HG03354 (cell line): ENCODE results near the gene AK9.
"Not testable (repeated sequence)": the region's sequence is repeated elsewhere in the genome, so short reads cannot be mapped to it uniquely, and the experiment has no call there.

Experiments
- ATAC-seq: cut with Tn5 transposase; IDR thresholded peaks from one replicate; pipeline ENCODE4 v1.9.1; 2021; ENCODE audit warnings: mild to moderate bottlenecking; ENCODE audit not compliant: unreplicated experiment, poor library complexity, severe bottlenecking

The AK9 gene

DNA sequence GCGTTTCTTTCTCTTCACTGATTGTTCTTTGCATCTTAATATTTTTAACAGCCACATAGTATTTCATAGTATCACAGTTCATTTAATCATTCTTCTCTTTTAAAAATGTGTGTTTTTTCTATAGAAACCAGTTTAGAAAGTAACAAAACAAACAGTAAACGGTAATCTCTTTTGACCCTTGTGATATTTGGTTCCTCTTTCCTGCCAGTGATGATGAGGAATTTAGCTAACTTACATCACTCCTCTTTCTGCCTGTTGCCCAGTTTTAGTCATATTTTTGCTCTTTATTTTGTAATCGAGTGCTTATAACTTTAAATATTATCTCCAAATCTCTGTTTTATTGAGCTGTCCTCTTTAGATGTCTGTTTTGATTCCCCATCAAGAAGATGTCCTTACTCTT is 169.9 kb downstream of the AK9 start:
- ATAC-seq, result no peak

DNA sequence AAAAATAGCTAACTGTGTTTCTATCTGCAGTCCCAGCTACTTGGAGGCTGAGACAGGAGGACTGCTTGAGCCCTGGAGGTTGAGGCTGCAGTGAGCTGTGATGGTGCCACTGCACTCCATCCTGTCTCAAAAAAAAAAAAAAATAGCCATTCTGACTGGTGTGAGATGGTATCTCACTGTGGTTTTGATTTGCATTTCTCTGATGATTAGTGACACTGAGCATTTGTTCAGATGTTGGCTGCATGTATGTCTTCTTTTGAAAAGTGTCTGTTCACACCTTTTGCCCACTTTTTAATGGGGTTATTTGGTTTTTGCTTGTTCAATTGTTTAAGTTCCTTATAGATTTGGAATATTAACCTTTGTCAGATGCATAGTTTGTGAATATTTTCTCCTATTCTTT is 171.4 kb downstream of the AK9 start:
- ATAC-seq, result not testable (repeated sequence)

DNA sequence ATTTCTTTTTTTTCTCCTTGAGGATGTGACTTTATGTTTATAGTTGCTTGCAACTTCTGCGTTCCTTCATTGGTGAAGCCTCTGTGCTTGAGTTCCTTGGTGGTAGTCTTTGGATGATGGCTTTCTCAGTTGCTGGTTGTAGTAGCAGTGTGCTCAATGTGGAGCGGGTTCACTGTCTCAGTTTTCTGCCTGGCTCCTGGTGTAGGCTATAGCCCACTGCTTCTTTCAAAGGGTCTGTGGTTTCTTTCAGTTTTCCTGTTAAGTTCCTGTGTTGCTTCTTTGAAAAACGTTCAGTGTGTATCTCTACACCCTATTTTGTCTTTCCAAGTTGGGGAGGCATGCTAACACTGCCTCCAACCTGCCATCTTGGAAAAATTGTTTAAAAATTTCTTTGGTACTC is 174.1 kb downstream of the AK9 start:
- ATAC-seq, result no peak

DNA sequence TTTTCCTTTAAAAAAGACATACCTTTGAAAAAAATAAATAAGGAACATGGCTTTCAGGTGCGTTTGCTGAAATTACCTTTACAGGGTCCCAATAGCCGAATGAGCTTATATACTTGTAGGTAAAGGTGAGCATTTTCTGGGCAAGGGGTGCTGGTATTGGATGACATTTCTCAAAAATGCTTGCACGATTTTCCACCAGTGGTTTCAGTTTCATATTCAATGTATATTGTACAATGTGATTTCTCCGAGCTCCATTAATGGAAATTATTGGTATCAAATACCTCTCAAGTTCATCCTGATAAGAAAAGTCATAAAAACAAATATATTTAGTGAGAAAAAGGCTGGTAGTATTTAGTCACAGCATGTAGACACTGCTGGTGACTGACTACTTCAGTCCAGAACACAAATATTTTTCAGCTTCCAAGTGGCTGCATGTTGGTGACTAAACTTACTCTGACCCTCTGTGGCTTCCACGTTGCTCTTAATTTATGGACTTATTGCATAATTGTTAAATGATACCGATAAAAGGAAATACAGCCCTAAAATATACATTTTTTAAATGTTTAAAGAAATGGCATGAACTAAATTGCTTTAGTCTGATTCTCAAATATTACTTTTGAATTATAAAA is 175.1 kb downstream of the AK9 start:
- ATAC-seq, result no peak

DNA sequence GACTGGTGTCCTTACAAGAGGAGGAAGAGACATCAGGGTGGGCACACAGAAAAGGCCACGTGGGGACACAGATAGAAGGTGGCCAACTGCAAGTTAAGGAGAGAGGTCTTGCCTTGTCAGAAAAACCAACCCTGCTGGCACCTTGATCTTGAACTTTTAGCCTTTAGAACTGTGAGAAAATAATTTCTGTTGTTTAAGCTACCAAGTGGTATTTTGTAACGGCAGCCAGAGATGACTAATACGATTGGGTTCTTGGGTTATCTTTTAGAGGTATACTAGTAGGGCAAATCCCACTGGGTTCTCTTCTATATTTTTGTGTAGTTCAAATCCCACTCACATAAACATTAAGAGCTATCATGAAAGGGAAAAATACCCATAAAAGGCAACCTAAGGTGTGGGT is 176.1 kb downstream of the AK9 start:
- ATAC-seq, result no peak

DNA sequence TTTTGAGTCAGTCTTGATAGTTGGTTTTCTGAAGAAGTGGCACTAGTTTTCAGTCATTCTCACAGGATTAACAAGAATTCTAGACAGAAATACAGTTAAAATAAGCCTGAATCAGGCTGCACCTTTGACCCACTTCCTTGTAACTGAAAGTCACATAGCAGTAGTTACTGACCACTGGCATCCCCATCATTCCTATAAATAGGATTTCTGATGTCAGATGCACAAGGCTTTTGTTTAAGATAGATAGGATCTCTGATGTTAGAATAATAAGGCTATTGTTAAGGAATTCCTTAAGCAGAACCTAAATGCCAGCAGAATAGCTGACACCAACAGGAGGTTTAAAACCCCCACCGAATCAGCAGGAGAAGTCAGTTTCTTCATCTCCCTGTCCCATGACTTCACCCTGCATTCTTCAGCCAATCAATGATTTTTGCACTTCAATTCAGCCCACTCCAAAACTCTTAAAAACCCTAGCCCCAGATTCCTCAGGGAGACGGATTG is 177.4 kb downstream of the AK9 start:
- no peak for ATAC-seq

DNA sequence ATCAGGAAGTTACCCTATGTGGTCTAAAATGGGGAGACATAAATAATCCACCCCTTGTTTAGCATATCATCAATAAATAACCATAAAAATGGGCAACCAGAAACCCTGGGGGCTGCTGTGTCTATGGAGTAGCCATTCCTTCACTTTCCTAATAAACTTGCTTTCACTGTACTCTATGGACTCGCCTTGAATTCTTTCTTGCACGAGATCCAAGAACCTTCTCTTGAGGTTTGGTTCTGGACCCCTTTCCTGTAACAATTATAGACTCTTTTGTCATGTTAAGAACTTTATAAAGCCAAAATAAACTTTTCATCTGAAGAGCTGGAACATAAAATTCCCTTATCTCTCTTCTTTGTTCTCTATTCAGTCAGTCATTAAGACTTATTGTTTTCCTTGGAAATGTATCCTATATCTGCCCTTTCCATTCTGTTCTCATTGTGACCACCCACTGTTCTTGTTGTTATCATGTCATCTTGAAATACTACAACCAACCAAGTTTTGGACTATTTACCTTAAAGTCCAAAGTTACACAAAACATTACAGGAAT is 178.7 kb downstream of the AK9 start:
- ATAC-seq, result no peak

DNA sequence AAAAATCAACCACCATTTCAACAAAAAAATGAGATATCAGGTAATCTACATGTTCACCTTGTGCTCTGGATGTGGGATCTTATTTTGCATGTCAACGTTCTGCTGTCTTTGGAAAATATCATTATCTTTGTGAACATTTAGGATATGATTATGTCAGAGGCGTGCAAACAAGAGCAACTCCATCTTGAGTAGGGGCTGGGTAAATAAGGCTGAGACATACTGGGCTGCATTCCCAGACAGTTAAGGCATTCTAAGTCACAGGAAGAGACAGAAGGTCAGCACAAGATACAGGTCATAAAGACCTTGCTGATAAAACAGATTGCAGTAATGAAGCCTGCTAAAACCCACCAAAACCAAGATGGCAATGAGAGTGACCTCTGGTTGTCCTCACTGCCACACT is 179.2 kb downstream of the AK9 start:
- no peak for ATAC-seq

DNA sequence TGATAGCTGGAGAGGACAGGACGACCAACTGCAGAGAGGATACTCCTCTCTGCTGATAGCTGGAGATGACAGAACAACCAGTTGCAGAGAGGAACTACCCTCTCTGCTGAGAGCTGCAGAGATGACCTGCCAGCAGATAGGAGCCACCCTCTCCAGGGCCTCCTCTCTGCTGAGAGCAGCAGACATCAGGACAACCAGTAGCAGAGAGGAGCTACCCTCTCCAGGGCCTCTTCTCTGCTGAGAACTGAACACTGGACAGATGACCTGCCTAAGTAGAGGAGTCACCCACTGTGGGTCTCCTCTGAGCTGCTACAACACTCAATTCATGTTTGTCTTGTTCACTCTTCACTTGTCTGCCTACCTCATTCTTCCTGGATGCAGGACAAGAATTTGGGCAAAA is 180.6 kb downstream of the AK9 start:
- no peak for ATAC-seq

DNA sequence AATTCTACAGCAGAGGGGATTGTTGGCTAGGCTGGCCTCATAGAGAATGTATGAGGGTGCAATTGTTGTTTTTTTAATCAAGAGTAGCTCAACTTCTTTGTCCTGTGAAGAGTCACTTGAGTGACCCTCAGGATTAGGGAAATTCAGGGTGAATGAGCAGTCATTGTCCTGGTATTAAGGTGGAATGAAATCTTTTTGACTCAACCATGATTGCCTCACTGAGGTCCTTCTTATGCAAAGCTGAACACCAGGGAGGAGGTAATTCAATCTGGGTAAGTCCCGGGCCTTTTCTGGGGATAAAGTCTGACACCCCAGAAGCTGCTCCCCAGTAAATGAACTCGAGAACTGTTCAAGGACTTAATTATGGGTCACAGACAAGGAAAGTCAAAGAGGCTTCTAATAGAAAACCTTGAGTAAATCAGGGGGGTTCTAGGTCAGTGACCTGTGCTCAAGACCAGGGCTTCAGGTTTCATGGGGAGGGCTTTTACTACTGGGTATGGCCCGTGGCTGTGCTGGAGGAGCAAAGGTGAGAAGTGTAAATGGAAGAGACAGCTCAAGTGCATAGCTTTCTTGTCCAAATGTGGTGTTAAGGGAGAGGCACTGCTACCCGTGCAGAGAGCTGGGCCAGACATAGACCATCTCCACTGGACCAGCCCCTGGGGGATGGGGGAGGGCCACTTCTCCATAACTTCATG is 182.7 kb downstream of the AK9 start:
- no peak for ATAC-seq

DNA sequence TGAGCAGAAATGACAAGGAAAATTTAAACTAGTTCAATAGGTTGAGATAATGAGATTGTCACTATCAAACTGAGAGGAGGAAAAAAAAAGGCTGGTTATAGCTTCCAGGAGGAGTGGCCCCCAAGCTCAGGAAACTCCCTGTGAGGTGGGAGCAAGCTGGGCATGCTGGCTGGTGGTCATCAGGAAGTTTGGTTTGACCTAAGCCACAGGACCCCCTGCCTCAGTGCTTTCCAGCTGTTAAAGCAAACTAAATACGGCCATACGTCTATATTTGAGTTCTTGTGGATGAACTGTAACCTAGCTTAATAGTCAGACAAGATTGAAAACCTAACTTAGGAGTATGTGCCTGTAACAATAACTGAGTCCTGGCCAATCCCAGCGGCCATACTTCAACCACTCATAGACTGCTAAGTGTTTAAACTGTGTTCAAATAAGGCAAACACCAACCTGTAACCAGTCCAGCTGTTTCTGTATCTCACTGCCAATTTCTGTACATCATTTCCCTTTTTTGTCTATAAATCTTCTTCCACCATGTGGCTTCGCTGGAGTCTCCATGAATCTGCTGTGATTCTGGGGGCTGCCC is 183.4 kb downstream of the AK9 start:
- no peak for ATAC-seq

DNA sequence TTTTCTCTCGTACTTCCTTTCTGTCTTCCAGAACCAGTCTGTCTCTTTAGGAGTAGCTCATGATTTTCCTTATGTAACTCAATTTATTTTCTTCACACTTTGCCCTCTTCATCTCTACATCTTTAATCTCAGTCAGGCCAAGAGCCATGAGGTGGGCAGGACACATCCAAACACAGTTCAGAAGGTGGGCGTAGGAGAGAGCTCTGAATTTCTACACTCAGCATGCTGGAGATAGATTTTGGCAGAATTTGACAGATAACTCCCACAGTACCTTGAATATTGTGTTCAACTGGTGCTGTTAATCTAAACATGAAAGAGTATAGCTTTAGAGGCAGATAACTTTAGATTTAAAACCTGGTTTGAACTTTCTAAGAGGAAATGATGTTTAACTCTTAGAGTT is 184.2 kb downstream of the AK9 start:
- no peak for ATAC-seq

DNA sequence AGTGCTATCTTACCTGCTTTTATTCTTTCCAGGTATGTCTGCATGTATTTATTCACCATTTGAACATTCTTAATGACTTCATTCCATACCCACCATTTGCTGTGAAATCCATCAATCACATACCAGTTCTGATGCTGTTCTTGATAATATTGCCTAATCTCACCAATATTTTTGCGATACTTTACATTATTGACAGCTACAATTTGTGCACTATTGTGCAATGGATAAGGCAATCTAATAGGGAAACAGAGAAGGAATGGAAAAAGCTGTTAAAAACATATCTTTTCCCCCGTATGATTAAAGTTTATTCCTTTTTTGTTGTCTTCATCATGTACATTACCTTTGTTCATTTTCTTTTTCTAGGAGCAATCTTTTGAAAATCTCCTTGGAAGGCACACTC is 184.7 kb downstream of the AK9 start:
- ATAC-seq, result no peak

DNA sequence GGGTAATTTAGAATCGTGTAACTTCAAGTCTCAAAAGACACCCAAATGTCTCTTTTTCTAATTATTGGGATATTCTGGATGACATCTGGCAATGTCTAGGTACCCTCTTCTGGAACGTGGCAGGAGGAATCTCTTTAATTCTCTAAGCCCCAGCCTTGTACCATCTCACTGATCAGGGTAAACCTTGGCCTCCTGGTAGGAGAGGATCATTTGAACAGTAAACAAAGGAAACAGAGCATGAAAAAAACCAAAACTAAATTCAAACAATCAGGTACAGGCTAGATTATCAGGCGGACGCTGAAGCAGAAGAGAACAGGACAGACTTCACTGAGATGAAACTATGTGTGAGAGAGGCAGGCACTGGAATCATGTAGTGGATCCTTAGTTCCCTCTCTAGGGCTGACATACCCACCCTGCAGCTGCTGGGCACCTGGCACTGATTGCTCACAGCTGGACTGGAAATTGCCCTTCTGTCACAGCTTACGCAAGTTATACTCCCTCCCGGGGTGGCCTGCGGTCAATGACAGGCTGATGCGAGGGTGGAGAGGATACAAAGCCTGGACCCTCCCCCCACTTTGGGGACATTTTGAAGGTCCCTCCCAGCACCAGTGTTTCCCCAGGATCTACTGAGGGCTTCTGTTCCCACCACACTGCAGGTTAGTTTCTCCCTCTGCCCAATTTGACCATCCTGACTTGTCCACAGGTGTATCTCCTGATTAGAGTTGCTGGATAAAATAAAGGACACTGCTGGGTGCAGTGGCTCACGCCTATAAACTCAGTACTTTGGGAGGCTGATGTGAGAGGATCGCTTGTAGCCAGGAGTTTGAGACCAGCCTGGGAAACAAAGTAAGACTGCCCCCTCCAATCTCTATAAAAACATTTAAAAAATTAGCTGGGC is 187.4 kb downstream of the AK9 start:
- no peak for ATAC-seq

DNA sequence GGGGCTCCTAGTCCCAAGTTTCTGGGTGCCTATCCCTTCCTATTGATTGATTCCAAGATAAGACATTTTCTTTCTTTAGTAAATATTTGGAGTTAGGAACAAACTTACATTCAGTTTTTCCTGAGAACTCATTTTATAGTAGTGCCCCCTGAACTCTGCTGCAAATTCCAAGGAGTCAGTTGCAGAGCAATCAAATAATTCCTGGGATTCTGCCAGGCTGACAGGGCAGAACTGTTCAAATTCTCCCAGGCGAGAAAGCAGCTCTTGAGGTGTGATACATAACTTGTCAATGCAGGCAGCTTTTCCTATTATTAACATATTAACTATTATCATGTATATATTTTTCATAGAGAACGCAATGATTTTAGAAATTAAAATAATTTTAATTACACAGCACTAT is 192.1 kb downstream of the AK9 start:
- no peak for ATAC-seq

DNA sequence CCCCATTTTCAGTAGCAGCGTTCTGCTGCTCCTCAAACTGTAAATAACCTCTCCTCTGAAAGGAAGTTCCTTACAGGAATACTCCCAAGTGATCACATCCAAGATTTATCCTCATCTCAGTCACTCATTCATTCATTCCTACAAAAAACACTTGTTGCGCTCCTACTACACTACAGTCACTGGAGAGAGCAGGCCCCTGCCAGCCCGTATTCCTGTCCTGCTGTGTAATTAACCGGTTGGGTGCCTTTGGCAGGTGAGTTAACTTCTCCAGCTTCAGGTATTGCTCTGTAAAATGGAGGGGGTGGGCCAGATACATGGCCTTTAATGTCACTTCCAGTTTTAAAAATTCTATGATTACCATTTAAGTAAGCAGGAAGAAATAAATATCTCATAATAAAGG is 192.9 kb downstream of the AK9 start:
- ATAC-seq, result no peak

DNA sequence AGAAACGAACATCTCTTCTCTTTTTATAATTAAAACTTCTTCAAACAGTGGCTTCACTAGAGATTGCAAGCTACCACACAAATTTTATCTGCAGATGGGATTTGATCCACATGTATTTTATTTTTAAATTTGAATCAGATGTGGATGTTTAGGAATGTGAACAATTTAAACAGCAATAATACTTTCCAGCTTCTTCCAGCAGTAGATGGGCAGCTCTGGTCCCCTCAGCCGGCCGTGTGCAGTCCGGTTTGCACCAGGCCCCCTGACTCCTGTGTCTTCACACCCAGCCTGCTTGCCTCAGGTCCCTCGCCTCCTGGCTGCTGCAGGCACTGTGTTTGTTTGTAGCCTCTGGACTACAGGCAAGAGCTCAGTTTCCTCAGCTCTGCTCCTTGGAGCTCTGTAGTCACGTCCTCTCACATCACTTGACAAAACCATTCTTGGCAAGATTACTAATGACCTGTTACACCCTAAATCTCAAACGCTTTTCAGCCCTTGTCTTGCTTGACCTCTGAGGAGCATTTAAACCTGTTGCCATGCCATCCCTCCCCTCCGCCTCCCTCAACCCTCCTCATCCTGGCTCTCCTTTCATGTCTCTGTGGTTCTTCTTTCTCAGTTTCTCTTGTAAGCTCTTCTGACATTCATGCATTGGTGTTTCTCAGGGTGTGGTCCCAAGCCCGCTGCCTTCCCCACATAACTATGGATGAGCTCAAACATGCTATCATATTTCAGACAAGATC is 194.8 kb downstream of the AK9 start:
- no peak for ATAC-seq

DNA sequence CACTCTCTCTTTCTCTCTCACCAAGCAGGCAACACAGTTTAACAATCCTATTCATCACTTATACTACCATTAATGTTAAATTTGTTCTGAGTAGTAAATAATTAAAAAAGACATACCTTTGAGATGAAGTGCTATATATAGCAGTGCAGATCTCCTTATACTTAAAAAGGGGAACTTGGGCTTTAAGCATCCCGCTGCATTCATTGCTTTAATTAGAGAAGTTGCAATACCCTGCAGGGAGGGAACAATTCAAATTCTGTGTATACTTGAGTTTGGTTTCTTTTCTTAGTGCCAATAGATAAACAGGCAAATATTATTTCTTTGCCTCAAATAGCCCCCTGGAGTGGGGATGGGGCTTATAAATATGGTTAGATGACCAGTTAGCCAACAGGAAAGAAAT is 197.1 kb downstream of the AK9 start:
- no peak for ATAC-seq

DNA sequence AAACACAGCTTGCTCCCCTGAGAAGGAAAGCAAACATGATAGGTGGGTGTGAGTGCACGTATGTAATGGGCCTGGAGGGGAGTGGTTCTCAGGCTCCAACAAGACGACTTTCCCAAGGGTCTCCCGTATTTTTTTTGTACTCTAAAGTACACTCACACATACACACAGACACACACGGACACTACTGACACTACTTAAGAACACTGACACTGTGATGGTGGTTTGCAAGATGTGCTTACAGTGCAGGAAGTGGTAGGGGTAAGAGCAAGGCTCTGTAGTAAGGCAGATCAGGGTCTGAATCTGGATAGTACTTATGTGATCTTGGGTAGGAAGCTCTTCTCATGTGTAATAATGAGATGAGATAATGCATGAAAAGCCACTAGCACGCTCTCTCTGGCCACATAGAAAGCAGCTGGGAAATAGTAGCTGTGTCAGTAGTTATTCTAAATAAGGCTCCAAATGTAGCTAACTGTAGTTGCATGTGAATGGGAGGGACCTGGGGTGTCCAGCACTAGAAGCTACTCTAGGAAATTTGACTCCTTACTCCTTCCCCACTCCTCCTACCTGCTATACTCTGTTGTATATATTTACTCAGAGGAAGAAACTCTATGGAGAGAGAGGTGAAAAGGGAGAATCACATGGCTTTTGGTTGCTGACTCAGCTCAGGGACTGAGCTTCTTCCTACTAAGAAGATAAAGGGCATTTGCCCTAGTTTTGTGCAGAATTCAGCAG is 199.6 kb downstream of the AK9 start:
- no peak for ATAC-seq
